ENCODE measurements around the gene CTSF. TPM values are rescaled to one million over a fixed set of nuclear protein-coding genes. Genes with fewer than 3 reads are reported as not detected.

Gene CTSF
- total RNA-seq, 2 donors from 2014 or later, result 5.0 to 18.6 TPM

DNA sequence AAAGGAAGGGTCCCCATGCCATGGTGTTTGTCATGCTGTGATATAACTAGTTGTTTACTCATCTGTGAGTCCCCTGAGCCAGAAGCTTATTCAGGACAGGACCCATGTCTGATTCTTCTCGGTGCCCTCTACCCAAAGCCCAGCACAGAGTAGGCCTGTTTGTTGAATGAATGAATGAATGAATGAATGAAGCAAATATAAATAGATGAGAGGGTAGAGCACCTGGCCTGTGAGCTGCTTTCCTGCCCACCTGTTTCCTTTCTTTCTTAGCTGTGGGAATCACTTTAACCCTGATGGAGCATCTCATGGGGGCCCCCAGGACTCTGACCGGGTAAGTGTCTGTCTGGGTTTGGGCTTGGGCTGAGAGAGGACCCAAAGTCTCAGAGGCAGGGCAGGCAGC lies 31.8 kb upstream of the CTSF start:
- TF ChIP-seq CTCF (conservative IDR thresholded peaks at IDR 0.05), result no peak
- Mint-ChIP-seq H3K27me3 (ENCODE audit: insufficient read depth) (no peaks in the 10 kb centered on the region), H3K27ac (peak overlapping the region; percentile 72), H3K4me1 (no peaks in the 10 kb centered on the region), H3K4me3 (no peak overlapping the region), H3K9me3 (no peaks in the 10 kb centered on the region), H3K36me3 (ENCODE audit: low read depth) (peaks cover 58% of the 10 kb centered on the region)
- no peak overlapping the region for H3K27ac ChIP-seq (ENCODE audit: low read depth, low read length)
- H3K9ac ChIP-seq (ENCODE audit: extremely low read depth, low read length, poor library complexity, severe bottlenecking), result no peak overlapping the region
- H3K27me3 ChIP-seq (ENCODE audit: control insufficient read depth, insufficient read depth, low read length, poor library complexity, severe bottlenecking), result no peaks in the 10 kb centered on the region
- no peaks in the 10 kb centered on the region for H3K9me3 ChIP-seq (ENCODE audit: control insufficient read depth, low read length)
- H3K4me3 ChIP-seq (ENCODE audit: low read length), result no peak overlapping the region
- no peak for DNase-seq
- peaks cover 29% of the 10 kb centered on the region for H3K36me3 ChIP-seq (ENCODE audit: control insufficient read depth, insufficient read depth, low read length)
- no peaks in the 10 kb centered on the region for H3K4me1 ChIP-seq (ENCODE audit: control insufficient read depth, insufficient read depth, low read length)
- 91 to 100% methylated on average over 2 of the region's 2 CpGs for WGBS, 2 experiments (ENCODE audit: insufficient coverage in 1 of 2, insufficient read length in 1 of 2)

GRCh38 chr11:66598993-66599392 lies 30.6 kb upstream of the CTSF start:
- 89 to 100% methylated on average over 3 to 6 of the region's 6 CpGs for WGBS, 2 experiments (ENCODE audit: insufficient coverage in 1 of 2, insufficient read length in 1 of 2)
- peaks cover 47% of the 10 kb centered on the region for H3K36me3 Mint-ChIP-seq (ENCODE audit: low read depth)
- no peak overlapping the region for H3K9ac ChIP-seq (ENCODE audit: extremely low read depth, low read length, poor library complexity, severe bottlenecking)

DNA sequence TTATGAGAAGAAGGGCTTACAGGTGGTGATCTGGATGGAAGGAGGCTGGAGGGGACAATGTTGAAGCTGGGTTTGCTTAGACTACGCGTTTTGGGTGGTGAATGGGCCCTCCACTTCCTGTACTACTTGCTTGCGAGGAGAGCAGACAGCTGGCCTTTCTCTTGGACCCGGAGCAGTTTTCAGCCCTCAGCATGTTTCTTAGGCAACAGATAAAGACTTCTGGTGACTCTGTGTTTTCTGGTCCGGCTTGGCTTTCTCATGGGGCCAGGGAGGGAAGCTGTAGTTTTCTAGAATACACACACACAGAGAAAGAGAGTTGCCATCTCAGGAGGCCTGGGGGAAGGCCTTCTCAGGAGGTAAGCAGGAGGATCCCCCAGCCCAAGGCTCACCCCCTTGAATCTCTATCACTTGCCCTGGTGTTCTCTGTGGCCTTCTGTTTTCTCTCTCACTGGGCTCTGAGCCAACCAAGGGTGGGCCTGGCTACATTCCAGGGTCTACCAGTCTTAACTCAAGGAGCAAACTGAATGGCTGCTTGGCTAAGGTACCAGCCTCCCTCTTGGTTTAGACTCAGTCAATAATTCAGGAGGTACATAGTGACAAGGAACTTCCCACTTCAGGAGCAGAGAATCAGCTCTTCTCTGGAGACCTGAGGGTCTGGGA lies 27.0 kb upstream of the CTSF start:
- Histone ChIP-seq H3K9me3 (ENCODE audit: control insufficient read depth, low read length) (peaks cover 20% of the 10 kb centered on the region), H3K36me3 (ENCODE audit: control insufficient read depth, insufficient read depth, low read length) (peaks cover 10% of the 10 kb centered on the region), H3K27ac (ENCODE audit: low read depth, low read length) (no peak overlapping the region), H3K4me1 (ENCODE audit: control insufficient read depth, insufficient read depth, low read length) (no peaks in the 10 kb centered on the region), H3K4me3 (ENCODE audit: low read length) (peak overlapping the region; percentile 45), H3K27me3 (ENCODE audit: control insufficient read depth, insufficient read depth, low read length, poor library complexity, severe bottlenecking) (no peaks in the 10 kb centered on the region), H3K9ac (ENCODE audit: extremely low read depth, low read length, poor library complexity, severe bottlenecking) (no peak overlapping the region)
- no peak for DNase-seq
- H3K4me1 Mint-ChIP-seq, result peaks cover 10% of the 10 kb centered on the region
- peaks cover 21% of the 10 kb centered on the region for H3K27me3 Mint-ChIP-seq (ENCODE audit: insufficient read depth)
- 92 to 94% methylated on average over 4 to 5 of the region's 5 CpGs for WGBS, 2 experiments (ENCODE audit: insufficient coverage in 1 of 2, insufficient read length in 1 of 2)
- no peak overlapping the region for H3K27ac Mint-ChIP-seq
- peaks cover 23% of the 10 kb centered on the region for H3K9me3 Mint-ChIP-seq
- TF ChIP-seq CTCF (conservative IDR thresholded peaks at IDR 0.05), result no peak
- H3K4me3 Mint-ChIP-seq, result no peak overlapping the region
- peaks cover 29% of the 10 kb centered on the region for H3K36me3 Mint-ChIP-seq (ENCODE audit: low read depth)

More at GRCh38 chr11:66598993-66599392, 30.6 kb upstream of the CTSF start:
- no peaks in the 10 kb centered on the region for H3K27me3 Mint-ChIP-seq (ENCODE audit: insufficient read depth)
- no peak for TF ChIP-seq CTCF (conservative IDR thresholded peaks at IDR 0.05)
- no peak overlapping the region for H3K27ac Mint-ChIP-seq
- no peaks in the 10 kb centered on the region for H3K4me1 Mint-ChIP-seq
- no peak for DNase-seq
- Histone ChIP-seq H3K27ac (ENCODE audit: low read depth, low read length) (no peak overlapping the region), H3K4me3 (ENCODE audit: low read length) (no peak overlapping the region), H3K27me3 (ENCODE audit: control insufficient read depth, insufficient read depth, low read length, poor library complexity, severe bottlenecking) (no peaks in the 10 kb centered on the region), H3K9me3 (ENCODE audit: control insufficient read depth, low read length) (no peaks in the 10 kb centered on the region), H3K4me1 (ENCODE audit: control insufficient read depth, insufficient read depth, low read length) (no peaks in the 10 kb centered on the region), H3K36me3 (ENCODE audit: control insufficient read depth, insufficient read depth, low read length) (peaks cover 19% of the 10 kb centered on the region)
- no peaks in the 10 kb centered on the region for H3K9me3 Mint-ChIP-seq
- H3K4me3 Mint-ChIP-seq, result no peak overlapping the region
